Mammary epithelial cell (primary cell): ENCODE data around the gene AKNAD1.

Source experiments
- EZH2 ChIP-seq: IDR thresholded peaks from 2 replicates; pipeline ENCODE4 v1.6.1; 2012; ENCODE audit warnings: low read length, inconsistent platforms, borderline replicate concordance
- TF ChIP-seq, protein P1 (sequence below), 2 donors: IDR thresholded peaks in 1 of 2; conservative IDR thresholded peaks in 1 of 2; 2 replicates each; pipeline ENCODE4 v1.5.1; 2011 to 2012; ENCODE audit warnings: inconsistent platforms in 2 of 2, low read length in 2 of 2, mild to moderate bottlenecking in 2 of 2, control low read depth in 1 of 2, low read depth in 1 of 2; ENCODE audit not compliant: insufficient read depth in 1 of 2; ENCODE audit errors: extremely low read depth in 1 of 2

DNA sequence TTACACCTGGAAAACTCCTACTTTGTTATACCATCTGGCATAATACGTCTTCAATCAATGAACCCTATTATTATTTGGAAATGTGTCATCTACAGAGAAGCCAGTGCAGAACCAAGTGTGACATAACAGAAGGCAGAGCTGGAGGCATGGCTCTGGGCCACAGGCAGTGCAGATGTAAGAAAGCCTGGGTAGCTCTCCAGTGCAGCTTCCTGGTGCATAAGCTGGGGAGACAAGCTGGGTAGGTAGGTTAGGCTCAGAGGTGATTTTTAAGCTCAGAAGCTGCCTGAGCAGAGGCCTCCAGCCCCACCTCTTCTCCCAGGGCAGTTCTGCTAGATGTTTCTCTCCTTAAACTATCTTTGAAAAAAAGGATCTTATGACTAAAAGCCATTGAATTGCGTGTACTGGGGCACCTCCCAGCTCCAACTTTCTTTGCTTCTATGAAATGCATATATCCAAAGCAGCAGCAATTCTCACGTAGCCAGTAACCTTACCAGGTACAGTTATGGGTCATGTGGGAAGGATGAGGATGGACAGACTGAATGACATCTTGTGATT lies 30.7 kb downstream of the AKNAD1 start:
- TF ChIP-seq, protein P1, sequence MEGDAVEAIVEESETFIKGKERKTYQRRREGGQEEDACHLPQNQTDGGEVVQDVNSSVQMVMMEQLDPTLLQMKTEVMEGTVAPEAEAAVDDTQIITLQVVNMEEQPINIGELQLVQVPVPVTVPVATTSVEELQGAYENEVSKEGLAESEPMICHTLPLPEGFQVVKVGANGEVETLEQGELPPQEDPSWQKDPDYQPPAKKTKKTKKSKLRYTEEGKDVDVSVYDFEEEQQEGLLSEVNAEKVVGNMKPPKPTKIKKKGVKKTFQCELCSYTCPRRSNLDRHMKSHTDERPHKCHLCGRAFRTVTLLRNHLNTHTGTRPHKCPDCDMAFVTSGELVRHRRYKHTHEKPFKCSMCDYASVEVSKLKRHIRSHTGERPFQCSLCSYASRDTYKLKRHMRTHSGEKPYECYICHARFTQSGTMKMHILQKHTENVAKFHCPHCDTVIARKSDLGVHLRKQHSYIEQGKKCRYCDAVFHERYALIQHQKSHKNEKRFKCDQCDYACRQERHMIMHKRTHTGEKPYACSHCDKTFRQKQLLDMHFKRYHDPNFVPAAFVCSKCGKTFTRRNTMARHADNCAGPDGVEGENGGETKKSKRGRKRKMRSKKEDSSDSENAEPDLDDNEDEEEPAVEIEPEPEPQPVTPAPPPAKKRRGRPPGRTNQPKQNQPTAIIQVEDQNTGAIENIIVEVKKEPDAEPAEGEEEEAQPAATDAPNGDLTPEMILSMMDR (conservative IDR thresholded peaks at IDR 0.05 in 1 of 2, IDR thresholded peaks at IDR 0.05 in 1 of 2; ENCODE audit: extremely low read depth in 1 of 2, insufficient read depth in 1 of 2, low read depth in 1 of 2, low read length in 2 of 2), result no peak
- no peak for TF ChIP-seq EZH2
